HG03558 (cell line): ENCODE data around the gene GRID1.

Source experiments
- ATAC-seq: cut with Tn5 transposase; IDR thresholded peaks from one replicate; pipeline ENCODE4 v1.9.1; 2021; ENCODE audit warnings: moderate number of reproducible peaks; ENCODE audit not compliant: unreplicated experiment; ENCODE audit errors: extremely low read depth

The GRID1 gene

DNA sequence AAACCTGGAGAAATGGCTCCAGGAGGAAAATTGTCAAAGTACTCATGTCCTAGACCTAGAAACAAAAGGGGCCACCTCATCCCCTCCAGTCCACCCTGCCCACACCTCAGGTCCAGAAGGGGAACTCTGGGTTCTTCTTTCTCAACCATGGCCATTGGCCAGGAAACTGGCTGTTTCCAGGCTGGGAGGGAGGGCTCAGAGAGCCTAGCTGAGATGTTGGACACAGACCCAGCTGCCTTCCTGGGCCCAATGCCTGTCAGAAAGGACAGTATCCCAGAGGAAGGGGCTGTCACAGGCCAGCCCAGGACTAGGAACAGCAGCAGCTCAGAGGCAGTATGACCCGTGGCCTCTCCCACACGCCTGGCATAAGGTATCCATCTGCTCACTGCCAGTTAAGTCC lies 9.6 kb downstream of the GRID1 start:
- ATAC-seq, result no peak

- ATAC-seq, result no peak
Measured at GRCh38 chr10:86356296-86356695, 10.3 kb downstream of the GRID1 start.

DNA sequence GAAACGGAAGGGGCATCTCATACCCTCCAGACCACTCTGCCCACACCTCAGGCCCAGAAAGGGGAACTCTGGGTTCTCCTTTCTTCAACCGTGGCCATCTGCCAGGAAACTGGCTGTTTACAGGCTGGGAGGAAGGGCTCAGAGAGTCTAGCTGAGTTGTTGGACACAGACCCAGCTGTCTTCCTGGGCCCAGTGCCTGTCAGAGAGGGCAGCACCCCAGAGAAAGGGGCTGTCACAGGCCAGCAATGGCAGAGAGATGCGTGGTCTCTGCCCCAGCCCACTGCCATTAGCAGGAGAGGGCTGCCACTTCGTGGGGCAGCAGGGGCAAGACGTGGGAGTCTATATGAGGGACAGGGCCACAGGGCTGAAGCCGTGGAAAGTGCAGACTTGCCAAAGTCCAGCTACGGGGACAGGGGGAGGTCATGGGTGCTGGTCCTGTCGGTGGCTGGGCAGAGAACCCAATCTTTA lies 11.0 kb downstream of the GRID1 start:
- ATAC-seq, result no peak

DNA sequence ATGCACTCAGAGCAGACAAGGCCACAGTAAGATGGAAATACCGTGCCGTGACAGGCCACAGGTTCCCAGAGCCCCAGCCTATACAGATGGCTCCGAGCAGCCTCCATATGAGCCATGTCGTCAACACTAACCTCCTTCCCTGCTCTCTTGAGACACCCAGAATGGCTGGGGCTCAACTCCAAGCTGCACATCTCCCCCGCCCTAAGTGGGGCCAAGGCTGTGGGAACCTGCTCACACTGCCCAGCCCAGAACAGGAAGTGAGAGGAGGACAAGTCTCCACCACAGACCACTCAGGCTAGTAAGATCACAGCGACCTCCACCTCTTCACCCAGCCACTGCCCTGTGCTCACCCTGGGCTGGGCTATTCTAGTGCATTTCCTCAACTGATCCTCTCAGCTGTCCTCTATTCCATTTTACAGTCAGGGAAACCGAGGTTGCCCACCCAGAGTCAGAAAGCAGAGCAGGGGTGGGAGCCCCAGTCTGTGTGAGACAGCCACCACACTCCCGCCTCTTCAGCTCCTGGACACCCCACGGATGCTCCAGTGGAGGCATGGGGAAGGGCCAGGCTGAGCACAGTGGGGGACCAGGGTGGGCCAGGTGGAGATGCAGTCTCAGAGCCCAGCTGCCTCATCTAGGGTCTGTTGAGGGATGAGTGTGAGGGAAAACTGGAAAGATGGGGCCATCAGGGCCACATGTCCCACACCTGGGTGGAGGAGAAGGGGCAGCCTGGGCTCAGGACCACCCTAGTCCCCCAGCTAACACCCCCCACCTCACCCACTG lies 11.6 kb downstream of the GRID1 start:
- ATAC-seq, result no peak

DNA sequence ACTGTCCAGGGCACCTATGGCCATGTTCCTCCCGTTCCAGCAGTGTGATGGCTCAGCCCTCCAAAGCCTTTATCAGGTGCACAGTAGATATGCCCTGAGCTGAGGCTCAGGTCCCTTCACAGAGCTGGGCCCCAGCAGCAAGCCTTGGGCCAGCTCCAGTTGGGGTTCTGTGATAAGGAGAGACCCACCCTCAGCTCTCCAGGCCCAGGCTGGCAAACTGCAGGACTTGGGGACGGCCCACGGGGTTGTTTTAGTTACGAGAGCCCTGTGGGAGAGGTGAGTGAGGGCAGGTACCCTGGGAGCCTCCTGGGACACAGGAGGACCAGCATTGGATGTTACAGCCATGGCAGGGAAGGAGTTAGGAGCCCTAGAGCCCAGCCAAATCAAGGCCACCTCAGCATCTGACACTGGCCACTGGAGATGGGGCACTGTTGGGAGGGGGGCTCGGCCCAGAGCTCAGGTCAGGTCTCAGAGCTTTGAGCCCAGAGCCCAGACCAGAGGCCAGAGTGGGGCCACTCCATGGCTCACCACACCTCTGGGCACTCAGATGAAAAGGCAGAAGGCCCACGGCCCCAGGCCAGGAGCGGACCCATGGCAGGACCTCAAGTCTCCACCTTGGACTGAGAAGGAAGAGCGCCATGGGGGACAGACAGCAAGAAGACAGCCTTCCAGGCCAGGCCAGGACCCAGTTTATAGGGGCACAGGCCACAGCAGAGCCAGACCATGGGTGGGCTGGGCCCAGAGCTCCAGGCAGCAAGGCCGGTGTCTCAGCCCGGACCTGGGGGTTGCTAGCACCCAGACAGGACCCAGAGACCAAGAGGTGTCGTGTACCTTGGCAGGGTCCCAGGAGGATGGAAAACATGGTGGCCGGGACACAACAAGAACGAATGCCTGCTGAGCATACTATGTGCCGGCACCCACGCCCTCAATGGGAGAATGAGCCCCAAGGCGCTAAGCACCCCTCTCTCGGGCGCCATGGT lies 12.8 kb downstream of the GRID1 start:
- no peak for ATAC-seq

DNA sequence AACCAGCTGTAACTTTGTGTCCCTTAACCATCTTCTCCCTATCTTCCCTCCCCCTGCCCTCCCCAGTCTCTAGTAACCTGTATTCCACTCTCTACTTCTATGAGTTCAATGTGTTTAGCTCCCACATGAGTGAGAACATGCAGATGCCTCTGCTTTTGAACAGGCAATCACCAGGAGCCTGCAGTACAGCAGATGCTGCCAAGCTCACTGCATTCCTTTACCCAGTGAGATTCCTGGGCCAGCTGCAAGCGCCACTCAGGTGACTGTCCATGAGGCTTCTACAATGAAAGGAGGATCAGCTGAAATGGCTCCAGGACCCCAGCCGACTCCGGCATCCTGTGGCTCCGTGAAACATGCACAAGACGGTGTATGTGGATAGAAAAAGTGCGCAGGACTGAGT lies 15.7 kb downstream of the GRID1 start:
- no peak for ATAC-seq

- ATAC-seq, result no peak
Measured at GRCh38 chr10:86349940-86350630, 16.5 kb downstream of the GRID1 start.

DNA sequence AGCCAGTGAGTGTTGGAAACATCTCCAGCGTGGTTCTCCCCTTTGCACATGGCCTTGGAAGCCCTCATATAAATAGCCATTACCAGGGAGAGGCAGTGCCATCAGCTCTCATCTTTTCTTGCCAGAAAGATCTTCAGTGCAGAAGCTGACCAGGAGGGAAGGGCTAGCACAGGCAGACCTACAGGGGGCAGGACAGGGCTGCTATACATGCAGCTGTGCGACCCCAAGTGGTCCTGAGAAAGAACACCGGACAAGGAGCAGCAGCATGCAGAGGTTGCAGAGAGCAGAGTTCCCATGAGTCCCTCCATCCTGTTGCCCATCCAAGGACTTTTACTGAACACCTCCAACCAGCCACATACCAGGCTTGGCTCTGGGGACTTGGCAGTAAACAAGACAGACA lies 17.1 kb downstream of the GRID1 start:
- ATAC-seq, result no peak

DNA sequence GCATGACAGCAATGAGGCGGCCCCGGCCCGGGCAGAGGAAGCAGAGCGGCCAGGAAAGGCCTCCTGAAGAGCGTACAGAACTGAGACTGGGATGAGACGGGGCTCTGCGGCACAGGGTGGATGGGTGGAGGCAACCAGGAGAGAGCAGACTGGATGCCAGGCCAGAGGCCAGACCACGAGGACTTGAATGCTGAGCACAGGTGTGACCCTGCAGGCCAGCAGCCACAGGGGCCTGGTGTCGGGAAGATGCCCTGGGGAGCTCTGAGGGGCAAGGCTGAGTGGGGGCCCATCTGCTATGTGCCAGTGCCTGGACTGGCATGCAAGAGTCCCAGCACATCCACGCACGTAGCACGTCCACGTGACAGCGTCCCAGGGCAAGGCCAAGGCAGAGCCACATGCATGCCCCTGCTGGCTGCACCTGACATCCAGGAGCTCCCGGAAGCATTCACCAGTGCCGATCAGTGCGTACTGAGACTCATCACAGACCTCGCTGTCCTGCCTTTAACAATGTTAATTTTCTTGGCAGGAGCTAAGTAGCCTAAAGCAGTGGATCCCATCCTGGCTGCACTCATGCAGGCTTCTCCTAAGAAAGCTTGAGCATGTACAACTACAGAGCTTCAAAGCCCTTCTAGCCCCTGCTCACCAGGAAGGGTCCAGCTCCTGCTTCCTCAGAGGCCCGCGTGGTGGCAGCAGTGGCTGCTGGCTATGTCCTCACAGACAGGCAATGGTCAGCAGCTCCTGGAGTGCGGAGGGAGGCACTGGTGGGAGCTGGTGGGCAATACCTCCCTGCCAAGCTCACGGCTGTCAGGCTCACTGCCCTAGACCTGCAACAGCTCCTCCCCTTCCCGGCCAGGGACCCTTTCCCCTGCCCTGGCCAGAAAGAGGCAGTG lies 18.0 kb downstream of the GRID1 start:
- no peak for ATAC-seq

- no peak for ATAC-seq
Measured at GRCh38 chr10:86347856-86348255, 18.7 kb downstream of the GRID1 start.

DNA sequence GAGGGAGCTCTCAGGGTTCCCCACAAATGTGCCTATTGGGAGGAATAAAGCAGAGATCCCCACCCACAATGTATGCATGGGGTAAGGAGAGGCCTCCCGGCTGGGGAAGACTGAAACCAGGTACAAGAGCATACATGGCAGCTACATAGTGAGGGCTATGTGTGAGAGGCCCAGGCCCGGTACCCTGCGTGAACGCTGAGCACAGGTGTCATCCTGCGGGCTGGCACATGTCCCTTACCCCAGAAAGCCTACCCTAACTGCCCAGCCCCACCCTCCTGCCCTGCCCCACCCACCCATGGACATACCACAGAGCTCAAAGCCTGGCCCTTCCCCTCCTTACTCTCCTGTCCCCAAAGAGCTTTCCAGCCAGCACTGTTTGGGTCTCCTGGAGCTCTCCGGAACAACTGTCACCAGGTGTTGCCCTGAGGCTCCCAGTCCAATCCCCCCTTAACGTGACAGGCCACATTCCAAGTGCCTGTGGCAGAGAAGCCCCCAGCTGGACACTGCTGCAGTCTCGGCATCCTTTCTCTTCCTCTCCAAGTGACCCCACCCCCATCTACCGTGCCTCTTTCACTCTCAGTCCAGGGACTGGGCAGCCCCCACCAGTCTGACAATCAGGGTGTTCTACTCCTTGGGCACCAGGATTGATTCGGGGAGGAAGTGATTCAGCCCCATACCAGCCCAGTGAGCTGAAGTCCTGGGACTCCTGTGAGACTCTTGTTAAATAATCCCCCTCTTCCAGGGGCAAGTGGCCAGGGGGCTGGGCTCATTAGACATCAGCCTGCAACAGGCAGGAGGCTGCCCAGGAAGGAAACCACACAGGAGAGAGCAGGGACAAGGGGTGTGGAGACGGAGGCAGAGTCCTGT lies 19.6 kb downstream of the GRID1 start:
- no peak for ATAC-seq

GRCh38 chr10:86345859-86346798 lies 20.5 kb downstream of the GRID1 start:
- no peak for ATAC-seq

DNA sequence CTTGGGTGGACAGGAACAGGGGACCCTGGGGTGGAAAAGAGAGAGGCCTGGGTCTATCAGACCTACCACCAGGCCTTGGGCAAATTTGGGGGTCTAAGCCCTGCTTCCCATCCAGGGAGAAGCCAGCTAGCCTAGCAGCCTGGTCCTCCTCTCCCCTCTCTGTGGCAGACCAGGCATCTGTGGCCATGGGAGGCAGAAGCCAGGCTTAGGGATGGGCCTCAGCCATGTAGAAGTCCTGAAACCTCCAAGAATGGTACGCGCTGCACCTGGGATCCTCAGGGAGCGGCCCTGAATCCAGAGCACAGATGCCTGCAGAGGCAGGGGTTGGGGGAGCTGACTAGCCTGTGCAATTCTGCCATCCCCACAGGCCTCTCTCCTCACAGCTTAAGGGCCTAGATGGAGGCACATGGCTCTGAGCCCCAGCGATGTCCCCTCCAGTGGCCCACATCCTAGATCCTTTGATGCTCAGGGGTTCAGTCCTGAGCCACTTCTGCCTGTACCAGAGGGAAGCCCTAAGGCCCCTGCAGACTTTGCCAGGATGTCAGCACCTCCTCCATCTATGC lies 21.2 kb downstream of the GRID1 start:
- no peak for ATAC-seq

DNA sequence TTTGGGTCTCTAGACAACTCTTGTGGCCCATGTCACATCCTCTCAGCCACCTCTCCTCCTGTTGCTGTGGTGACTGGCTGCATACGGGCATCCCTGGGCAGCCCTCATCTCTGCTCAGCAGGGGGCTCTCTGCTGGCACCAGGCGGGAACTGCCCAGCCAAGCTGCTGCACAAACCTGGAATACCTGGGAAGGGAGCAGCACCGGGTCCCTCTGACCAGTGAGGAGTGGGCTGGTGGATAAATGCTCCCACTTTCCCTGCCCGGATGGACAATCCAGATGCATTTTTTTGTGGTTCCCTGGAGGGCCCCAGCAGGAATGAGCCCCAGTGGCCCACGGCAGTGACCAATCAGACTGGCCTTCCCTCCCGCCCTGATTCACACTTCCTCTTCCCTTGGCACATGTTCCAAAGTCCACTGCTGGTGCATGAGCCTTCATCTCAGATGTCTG lies 21.9 kb downstream of the GRID1 start:
- ATAC-seq, result no peak

GRCh38 chr10:86344281-86344680 lies 22.3 kb downstream of the GRID1 start:
- no peak for ATAC-seq

- ATAC-seq, result no peak
Measured at GRCh38 chr10:86343761-86344160, 22.8 kb downstream of the GRID1 start.

DNA sequence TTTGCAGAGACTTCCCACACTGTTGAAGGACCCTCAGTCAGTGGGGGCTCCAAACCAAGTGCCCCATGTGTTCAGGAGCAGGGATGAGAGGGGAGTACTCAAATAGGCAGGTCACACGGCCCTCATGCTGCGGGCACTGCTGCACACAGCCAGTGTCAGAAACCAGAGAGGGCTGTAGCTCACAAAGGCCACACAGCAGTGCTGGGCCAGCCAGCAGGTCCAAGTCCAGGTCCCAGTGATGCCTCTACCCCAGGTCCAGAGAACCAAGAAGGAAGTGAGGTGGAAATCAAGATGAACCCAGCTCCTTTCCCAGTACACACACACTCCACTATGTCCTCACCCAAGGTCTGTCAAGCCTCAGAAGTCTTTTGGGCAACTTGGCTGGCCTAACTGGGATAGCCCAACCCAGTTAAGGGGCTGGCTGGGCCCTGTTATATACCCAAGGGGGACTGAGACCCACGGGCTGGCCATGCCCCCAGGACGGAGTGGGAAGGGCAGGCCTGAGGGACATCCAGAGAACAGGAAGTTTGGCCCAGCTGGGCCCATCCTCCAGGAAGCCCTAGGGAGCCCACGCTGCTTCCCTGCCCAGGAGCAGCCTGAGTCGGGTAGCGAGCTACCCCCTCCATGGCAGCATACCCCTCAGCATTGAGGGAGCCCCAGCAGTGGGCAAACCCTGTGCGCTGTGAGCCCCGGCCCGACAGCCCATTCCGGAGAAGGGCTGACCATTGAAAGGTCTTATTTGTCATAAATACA lies 24.3 kb downstream of the GRID1 start:
- no peak for ATAC-seq
